SIG-M5 (cell line): ENCODE data around the gene IL20RB.

ENCODE experiments used
- DNase-seq: peaks from one replicate; lab custom pipeline; 2025; lab: John Stamatoyannopoulos, UW

IL20RB gene

DNA sequence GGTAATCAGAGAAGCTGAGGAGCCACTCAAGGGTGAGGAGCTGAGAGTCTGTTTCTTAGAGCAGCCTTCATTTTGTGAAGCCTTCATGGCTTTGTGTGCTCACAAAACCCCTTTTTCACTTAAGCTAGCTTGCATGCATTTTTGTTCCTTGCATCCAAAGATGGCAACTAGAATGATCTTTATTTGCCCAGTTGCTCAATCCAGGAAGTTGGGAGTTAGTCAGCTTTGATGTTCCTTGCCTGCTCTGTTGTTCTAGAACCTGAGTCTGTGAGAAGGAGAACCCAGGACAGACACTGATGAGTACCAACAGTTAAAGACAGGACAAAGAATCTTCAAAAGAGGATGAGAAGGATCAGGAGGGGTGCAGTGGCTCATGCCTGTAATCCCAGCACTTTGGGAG, 81.8 kb downstream of the IL20RB start:
- no peak for DNase-seq

DNA sequence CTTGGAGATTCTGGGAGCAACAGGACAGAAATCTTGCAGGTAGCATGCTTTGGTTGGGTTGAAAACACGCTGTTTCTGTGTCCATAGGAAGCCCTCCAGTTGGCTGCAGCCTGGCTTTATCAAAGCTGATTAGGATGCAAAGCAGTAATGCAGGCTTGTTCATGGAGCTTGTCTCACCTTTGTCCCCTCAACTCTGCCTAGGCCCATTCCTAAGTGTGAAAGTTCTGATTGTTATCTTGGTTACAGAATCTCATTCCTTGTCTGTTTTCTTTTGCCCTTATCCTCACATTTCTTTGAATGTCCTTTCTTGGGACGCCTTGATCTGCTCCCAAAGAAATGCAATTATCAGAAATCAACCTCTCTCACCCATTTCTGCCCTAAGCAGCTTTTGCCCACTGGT, 83.5 kb downstream of the IL20RB start:
- no peak for DNase-seq

DNA sequence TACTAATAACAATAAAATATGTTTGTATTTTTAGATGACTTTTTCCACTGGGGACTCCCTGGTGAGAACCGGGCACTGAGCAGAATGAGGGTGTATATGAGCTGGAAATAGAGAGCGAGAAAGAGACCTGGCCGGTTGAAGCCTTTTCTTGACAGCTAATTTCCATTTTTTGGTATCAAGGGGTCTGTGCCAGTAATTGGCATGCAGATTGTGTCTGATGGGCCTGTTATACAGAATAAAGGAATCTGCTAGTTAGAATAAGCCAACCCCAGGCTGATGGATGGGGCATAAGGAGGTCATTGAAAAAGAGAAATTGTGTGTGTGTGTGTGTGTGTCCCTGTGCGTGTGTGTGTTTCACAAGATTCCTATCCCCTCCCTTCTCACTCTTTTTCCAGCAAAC, 83.9 kb downstream of the IL20RB start:
- no peak for DNase-seq

DNA sequence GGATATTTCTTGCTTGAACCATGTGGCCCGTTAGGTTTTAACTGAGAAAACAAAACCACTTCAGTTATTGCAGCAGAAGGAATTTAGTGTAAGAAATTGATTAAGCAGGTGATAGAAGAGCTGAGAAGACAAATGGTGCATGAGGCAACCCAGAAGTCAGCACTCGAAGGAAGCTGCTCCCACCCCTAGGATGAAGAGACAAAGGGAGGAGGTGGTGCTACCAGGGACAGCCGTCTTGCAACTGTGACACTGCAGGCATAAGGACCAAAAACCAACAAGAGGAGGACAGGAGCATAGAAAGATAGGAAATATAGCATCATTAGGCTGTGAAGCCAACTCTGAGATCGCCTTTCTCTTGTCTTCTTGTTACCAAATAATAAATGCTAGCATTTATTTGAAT, 89.0 kb downstream of the IL20RB start:
- no peak for DNase-seq

DNA sequence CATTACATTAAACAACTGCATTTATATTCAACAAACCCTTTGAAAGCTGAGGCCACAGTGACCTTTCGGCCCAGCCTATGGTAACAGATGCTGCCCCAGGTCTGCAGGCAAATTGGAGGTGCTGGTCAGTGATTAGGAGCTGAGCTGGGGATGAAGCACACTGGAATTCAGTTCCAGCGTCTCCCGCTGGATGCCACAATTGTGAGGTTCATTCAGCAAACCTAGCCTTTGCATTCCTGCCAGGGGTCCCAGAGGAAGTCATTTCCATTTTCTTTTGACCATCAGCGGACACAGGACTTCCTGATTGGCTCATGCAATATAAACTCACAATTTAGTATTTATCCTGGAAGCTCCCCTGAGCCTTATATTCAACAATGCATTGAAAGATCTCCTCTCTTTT, 89.5 kb downstream of the IL20RB start:
- DNase-seq = no peak

DNA sequence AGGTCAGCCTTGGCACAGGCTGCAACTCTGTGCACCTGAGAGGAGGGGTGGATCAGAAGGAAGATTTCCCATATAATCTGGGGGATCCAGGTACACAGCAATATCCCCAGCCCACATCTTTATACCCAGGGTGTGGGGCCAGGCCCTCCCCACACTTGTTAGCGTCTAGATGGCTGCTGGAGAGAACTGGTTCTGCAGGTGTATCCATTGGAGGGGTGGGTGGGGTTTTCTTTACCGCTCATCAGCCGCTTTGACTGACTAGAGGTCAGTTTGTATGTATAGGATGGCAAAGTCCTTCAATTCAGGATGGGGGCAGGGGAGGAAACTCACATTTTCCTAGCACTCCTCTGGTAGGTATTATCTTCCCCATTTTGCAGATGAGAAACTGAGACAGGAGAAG, 92.5 kb downstream of the IL20RB start:
- no peak for DNase-seq

- no peak for DNase-seq
These were observed 94.5 kb downstream of the IL20RB start for GRCh38 chr3:137052298-137052697.
